HG02678 (cell line): ENCODE results near the gene DENND4B.
"Not testable (repeated sequence)": the region's sequence is repeated elsewhere in the genome, so short reads cannot be mapped to it uniquely, and the experiment has no call there.

ENCODE experiments used
- ATAC-seq: cut with Tn5 transposase; IDR thresholded peaks from one replicate; pipeline ENCODE4 v1.9.1; 2021; ENCODE audit warnings: mild to moderate bottlenecking, moderate library complexity; ENCODE audit not compliant: unreplicated experiment

DENND4B gene, protein sequence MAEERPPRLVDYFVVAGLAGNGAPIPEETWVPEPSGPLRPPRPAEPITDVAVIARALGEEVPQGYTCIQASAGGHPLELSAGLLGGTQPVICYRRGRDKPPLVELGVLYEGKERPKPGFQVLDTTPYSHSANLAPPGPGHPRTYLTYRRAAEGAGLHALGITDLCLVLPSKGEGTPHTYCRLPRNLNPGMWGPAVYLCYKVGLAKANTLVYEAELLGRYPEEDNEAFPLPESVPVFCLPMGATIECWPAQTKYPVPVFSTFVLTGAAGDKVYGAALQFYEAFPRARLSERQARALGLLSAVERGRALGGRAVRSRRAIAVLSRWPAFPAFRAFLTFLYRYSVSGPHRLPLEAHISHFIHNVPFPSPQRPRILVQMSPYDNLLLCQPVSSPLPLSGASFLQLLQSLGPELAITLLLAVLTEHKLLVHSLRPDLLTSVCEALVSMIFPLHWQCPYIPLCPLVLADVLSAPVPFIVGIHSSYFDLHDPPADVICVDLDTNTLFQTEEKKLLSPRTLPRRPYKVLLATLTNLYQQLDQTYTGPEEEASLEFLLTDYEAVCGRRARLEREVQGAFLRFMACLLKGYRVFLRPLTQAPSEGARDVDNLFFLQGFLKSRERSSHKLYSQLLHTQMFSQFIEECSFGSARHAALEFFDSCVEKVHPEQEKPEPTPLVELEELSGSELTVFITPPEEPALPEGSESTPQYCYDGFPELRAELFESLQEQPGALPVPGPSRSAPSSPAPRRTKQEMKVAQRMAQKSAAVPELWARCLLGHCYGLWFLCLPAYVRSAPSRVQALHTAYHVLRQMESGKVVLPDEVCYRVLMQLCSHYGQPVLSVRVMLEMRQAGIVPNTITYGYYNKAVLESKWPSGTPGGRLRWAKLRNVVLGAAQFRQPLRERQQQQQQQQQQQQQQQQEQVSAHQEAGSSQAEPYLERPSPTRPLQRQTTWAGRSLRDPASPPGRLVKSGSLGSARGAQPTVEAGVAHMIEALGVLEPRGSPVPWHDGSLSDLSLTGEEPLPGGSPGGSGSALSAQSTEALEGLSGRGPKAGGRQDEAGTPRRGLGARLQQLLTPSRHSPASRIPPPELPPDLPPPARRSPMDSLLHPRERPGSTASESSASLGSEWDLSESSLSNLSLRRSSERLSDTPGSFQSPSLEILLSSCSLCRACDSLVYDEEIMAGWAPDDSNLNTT (N-terminal part only)

DNA sequence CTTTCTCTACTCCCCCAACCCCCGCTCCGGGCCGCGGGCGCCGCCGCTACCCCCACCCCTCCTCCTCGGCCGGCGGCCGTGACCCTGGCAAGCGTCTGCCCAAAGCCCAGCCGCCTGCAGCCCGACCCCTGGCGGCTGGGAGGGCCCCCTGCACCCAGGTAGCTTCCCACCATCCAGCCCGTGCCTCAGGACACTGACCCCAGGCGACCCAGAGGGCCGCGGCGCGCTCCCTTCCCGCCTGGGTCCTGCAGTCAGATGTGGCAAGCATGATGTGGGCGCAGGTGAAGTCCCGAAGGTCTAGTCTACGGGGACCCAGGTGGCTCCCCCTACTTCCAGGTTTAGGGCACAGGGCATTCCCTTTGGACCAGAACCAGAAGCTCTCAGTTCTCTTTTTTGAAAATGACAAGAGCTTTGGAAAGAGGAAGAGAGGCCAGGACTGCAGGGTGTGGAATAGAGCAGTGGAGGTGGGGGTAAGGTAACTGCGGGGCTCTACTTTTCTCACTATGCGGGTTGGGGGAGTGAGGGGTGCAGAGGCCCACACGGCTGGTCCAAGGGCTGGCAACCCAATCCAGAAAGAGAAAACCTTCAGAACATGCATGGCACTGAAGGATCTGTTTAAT lies at the start of gene DENND4B:
Gene DENND4B, minus strand, starts transcription at position 97 of the 620 bp plus-strand sequence. CDS start 2,344 bp downstream, outside the sequence.
- peak; percentile 75 for ATAC-seq

DNA sequence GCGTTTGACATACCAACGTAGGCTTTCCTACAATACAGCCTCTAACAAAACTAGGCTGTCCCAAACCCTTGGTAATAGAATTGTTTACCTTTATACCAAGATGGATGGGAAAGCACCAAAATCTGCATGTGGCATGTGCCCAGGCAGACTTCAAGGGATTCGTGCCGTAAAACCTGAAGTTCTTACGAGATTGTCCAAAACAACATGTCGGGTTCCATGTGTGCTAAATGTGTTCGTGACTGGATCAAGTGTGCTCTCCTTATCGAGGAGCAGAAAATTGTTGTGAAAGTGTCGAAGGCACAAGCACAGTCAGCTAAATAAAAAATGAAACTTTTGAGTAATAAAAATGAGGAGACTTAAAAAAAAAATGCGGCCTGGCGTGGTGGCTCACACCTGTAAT lies 49.1 kb upstream of the DENND4B start:
- no peak for ATAC-seq

DNA sequence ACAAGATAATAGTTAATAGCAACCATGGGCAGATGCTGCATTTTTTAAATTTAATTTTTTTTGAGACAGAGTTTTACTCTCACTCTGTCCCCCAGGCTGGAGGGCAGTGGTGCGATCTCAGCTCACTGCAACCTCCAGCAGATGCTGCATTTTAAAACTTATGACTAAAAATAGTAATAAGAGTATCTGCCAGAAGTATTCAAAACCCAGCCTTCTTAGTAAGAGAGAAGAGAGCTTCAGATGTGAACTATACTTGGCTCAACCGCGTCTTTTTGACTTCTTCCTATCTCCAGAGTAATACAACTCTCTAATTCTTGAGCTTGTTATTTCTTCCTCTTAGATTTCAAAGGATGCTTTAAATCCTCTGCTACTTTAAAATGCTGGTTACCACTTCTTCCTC lies 48.7 kb upstream of the DENND4B start:
- no peak for ATAC-seq

DNA sequence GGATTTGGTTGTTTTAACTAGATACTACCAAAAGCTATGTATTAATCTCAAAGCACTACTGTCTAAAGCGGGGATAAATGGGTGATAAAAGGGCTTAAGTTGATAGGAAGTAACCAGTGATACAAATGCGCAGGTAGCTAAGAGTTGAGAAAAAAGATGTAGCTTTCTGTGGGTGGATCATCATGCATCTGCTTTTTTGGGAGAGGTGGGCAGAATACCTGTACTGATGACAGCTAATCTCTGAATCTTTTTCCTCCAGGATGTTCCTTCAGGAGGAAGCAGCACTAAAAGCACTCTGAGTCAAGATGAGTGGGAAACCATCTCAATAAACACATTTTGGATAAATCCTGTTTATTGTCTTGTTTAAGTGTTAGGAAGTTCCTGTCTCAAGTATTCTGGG lies 45.3 kb upstream of the DENND4B start:
- ATAC-seq, result no peak

- ATAC-seq, result no peak
Measured at GRCh38 chr1:153991151-153991630, 44.7 kb upstream of the DENND4B start.

- ATAC-seq, result peak; percentile 72
Measured at GRCh38 chr1:153990468-153991150, 44.1 kb upstream of the DENND4B start, which contains the start of gene RPS27. Gene RPS27, plus strand, starts transcription at chr1:153990762. Its CDS starts 35 bp downstream, at chr1:153990797.

- ATAC-seq, result no peak
Measured at GRCh38 chr1:153987621-153988020, 41.1 kb upstream of the DENND4B start.

DNA sequence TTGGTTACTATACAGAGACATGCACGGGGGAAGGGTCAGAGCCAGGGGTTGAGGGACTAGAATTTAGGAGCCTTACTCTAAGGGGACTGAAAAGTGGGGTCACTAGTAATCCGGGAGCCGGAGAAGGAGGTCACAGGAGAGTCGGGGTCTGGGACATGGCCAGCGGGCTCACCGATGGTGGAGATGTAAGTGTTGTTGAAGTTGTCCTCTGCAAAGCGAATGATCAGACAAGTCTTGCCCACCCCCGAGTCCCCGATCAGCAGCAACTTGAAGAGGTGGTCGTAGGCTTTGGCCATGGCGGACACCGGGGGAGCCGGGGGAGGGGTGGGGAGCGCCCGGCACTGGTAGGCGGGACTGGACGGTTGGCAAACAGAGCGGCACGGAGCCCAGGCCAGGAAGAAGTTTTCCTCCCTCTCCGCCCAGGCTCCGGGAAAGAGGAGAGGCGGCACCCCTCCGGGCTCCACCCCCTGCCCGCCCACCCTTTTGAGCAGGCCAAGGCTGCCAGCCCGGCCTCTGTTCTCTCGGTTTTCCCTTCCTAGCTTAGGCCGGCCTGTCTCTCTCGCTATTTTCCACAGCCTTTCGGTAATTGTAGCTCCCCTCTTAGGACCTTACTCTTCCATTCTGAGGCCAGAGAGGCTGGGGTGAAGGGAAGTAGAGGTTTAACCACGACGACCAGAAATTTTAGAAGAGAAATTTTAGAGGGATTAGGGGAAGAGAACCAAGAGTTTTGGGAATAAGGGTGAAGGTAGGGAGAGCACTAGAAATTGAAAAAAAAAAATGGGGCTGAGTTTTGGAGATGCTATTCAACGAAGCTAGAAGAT lies 39.6 kb upstream of the DENND4B start, which contains the start of gene RAB13:
Gene RAB13, minus strand, starts transcription at position 399 of the 821 bp plus-strand sequence. Its CDS starts 103 bp downstream, at position 296.
- no peak for ATAC-seq

DNA sequence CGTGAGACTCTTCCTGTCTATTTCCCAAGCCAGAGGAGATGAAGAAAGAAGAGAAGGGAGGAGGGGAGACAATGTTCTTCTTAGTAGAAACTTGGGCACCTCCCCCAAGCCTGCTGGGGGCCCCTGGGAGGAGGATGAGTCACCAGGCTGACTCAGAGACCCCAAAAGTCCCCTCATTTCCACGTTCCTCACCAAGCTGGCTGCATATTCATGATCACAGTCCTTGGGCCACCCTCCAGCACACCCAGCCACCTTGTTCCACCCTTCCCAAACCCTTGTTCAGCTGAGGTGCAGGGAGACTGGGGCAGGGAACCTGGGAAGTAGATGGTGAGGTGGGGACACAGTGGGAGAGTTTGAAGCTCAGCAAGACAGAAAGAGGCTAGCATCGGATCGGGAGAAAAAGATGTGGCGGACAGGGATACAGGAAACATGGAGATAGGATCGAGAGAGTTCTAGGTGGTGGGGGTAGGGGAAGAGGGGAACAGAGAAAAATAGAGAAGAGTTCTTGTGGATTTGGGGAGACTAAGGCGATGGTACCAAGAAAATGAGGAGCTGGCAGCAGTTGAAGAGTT lies 38.9 kb upstream of the DENND4B start:
- ATAC-seq, result no peak

DNA sequence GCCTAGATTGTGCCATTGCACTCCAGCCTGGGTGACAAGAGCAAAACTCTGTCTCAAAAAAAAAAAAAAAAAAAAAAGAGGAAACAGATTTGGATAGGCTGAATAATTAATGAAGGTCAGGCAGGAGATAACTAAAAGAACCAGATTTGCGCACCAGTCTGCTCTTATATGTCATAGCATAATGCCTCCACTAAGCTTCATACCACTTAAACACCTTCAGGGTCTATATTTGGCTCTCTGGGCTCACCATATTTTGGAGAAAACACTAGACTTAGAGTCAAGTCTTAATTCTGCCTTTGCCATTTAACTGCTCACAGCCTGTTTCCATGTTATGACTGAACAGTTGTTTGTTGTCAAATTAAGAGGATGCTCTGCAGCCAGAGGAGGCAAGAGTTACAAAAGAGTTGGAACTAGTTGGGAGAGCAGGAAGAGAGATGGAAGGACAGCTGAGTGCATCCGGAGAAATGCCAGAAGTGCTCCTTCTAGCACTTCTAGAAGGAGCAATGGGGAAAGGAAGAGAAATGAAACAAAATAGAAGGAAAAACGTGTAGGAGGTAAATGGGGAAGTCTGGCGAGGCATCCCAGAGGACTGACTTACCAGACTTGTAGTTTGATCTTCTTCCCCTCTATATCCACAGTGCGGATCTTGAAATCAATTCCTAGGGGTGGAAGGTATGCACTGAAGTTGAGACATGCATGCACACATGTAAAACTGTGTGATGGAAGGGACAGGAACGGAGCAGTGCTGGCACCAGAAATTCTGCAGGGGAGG lies 37.8 kb upstream of the DENND4B start:
- ATAC-seq, result no peak

GRCh38 chr1:153981735-153982134 lies 35.2 kb upstream of the DENND4B start:
- not testable (repeated sequence) for ATAC-seq

- not testable (repeated sequence) for ATAC-seq
Measured at GRCh38 chr1:153979091-153979490, 32.6 kb upstream of the DENND4B start.

- no peak for ATAC-seq
Measured at GRCh38 chr1:153978274-153978909, 31.9 kb upstream of the DENND4B start.

DNA sequence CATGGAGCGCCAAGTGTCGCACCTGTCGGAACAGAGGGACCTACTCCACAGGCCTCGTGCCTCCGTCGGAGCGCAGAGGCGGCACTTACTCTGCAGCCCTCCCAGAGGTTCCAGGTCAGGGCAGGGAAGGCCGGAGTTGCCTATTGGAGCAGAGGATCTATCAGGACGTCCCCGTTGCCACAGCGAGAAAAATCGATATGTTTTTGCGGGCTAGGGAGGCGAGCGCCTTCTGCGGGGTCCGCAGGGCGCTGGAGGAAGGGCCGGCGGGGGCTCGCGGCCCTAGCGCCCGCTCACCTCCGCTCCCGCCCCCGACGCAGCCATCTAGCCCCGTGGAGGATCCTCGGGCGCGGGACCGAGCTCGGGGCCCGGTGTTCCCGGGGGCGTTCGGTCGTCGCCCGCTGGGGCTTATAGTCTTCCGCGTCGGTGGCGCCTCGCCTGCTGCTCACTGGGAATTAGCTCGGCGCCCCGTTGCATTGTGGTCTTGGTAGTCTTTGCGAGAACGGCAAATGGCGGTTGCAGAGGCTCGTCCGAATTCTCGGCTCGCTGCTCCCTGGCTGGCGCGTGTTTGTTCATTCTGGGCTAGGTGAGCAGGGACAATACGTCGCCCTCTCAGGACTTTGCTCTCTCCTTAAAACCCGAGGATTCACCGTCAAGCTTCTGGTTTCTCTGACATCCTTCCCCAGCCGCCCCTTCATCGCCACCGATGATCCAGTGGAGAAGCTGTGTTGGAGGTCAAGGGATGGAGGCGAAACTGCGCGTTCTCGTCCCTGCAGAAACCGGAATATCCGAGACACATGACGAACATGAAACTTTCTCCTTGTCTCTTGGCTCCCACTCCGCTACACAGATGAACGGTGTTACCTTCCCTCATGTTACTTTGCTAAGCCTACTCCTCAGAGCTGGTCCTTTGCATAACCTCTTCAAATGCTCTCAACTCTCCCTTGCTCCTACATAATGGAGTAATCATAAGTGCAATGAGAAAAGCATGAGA lies 31.0 kb upstream of the DENND4B start, which contains the start of gene JTB:
Gene JTB, minus strand, starts transcription at position 425 of the 991 bp plus-strand sequence. Its CDS starts 422 bp downstream, at position 3.
- peak; percentile 83 for ATAC-seq

- no peak for ATAC-seq
Measured at GRCh38 chr1:153976819-153977249, 30.3 kb upstream of the DENND4B start.

GRCh38 chr1:153973525-153973924 lies 27.0 kb upstream of the DENND4B start:
- no peak for ATAC-seq
